Hepatocyte (in vitro differentiated cells): Measurements from ENCODE around the gene ATRAID. TPM values are rescaled to one million over a fixed set of nuclear protein-coding genes. Genes with fewer than 3 reads are reported as not detected.

Experiments
- DNase-seq: peaks from one replicate; pipeline ENCODE4 v3.0.0-alpha.2; 2016; ENCODE audit warnings: low spot score
- H2AFZ ChIP-seq: fragments of 200-600 bp; sonication (generic); 2 replicates; pipeline ENCODE4 v1.6.0; 2016; ENCODE audit warnings: antibody characterized with exemption, mild to moderate bottlenecking
- H3K27ac ChIP-seq: fragments of 200-600 bp; sonication (generic); 2 replicates; pipeline ENCODE4 v1.5.1; 2016; ENCODE audit warnings: mild to moderate bottlenecking
- H3K27me3 ChIP-seq: fragments of 200-600 bp; sonication (generic); 2 replicates; pipeline ENCODE4 v1.6.1; 2016
- H3K36me3 ChIP-seq: fragments of 200-600 bp; sonication (generic); replicated peaks from 2 replicates; pipeline ENCODE4 v1.5.1; 2016; ENCODE audit warnings: low read depth; ENCODE audit not compliant: insufficient read depth
- H3K4me1 ChIP-seq: fragments of 200-600 bp; sonication (generic); 2 replicates; pipeline ENCODE4 v1.5.1; 2016; ENCODE audit warnings: mild to moderate bottlenecking, moderate library complexity; ENCODE audit not compliant: insufficient read depth
- H3K4me2 ChIP-seq: fragments of 200-600 bp; sonication (generic); 2 replicates; pipeline ENCODE4 v1.6.0; 2016
- H3K4me3 ChIP-seq: fragments of 200-600 bp; sonication (generic); 2 replicates; pipeline ENCODE4 v1.5.1; 2016; ENCODE audit warnings: mild to moderate bottlenecking
- H3K79me2 ChIP-seq: fragments of 200-600 bp; sonication (generic); 2 replicates; pipeline ENCODE4 v1.6.0; 2017; ENCODE audit warnings: mild to moderate bottlenecking
- H3K9me2 ChIP-seq: fragments of 200-600 bp; sonication (generic); replicated peaks from 2 replicates; pipeline ENCODE4 v1.6.0; 2017; ENCODE audit warnings: mild to moderate bottlenecking; ENCODE audit not compliant: insufficient read depth
- H3K9me3 ChIP-seq: fragments of 200-600 bp; sonication (generic); 2 replicates; pipeline ENCODE4 v1.5.1; 2016; ENCODE audit warnings: low read depth, mild to moderate bottlenecking
- H4K20me1 ChIP-seq: fragments of 200-600 bp; sonication (generic); 2 replicates; pipeline ENCODE4 v1.6.0; 2016; ENCODE audit warnings: mild to moderate bottlenecking; ENCODE audit not compliant: insufficient read depth, poor library complexity, severe bottlenecking
- CTCF ChIP-seq: fragments of 200-600 bp; sonication (generic); IDR thresholded peaks from 2 replicates; pipeline ENCODE4 v1.5.1; 2016; ENCODE audit warnings: antibody characterized with exemption, mild to moderate bottlenecking; ENCODE audit not compliant: poor library complexity
- EZH2 ChIP-seq: fragments of 200-600 bp; sonication (generic); IDR thresholded peaks from 2 replicates; pipeline ENCODE4 v1.6.1; 2016; ENCODE audit warnings: antibody characterized with exemption, mild to moderate bottlenecking, borderline replicate concordance
- EZH2phosphoT487 ChIP-seq: fragments of 200-600 bp; sonication (generic); IDR thresholded peaks from one replicate; pipeline ENCODE4 v1.6.1; 2018; ENCODE audit warnings: antibody characterized with exemption, mild to moderate bottlenecking, low read depth, moderate library complexity; ENCODE audit not compliant: unreplicated experiment, severe bottlenecking
- WGBS: methylation state at CpG from one replicate; pipeline ENCODE4 v1.1.6; 2016; ENCODE audit warnings: low lambda C conversion rate; ENCODE audit errors: missing lambda C conversion rate; 5-methylcytosine and 5-hydroxymethylcytosine counted together
- polyA plus RNA-seq: library from polyadenylated mRNA; unstranded; fragments of >200 nt; fragmentation: Nextera tagmentation; extraction: Ambion mirVana; gene quantifications from 2 replicates; pipeline ENCODE4 v1.2.1, GENCODE V29; 2016
- total RNA-seq: library from RNA; depleted of rRNA; stranded (reverse); fragments of >200 nt; gene quantifications from 2 replicates; pipeline ENCODE4 v1.2.3, GENCODE V29; 2014

The ATRAID gene
- total and polyA plus RNA-seq, 2 experiments from 2014 or later = 173 to 259 TPM

DNA sequence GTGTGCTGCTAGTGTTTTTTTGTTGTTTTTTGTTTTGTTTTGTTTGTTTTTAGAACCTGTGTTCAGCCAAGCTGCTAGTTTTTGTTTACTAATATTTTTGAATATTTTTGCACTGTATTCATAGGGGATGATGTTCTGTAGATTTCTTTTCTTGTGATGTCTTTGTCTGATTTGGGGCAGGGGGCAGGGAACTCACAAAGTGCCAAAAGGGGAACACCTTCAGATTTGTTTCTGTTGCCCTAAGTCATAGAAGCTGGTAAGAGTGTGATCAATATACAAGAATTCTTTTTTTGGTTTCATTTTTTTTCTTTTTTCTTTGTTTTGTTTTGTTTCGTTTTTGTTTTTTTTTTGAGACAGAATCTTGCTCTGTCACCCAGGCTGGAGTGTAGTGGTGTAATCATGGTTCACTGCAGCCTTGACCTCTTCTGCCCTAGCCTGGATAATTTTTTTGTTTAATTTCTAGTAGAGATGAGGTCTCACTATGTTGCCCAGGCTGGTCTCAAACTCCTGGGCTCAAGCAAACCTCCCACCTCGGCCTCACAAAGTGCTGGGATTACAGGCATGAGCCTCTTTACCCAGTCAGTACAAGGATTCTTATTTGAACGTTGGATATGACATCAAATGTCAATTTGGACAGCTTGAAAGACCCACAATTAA lies 32.4 kb upstream of the ATRAID start:
- Histone ChIP-seq H3K9me3 (no peaks in the 10 kb centered on the region), H3K9me2 (no peaks in the 10 kb centered on the region), H3K4me2 (no peak overlapping the region), H4K20me1 (no peaks in the 10 kb centered on the region), H3K27ac (no peak overlapping the region), H3K36me3 (no peaks in the 10 kb centered on the region), H2AFZ (no peak overlapping the region), H3K4me1 (no peaks in the 10 kb centered on the region), H3K79me2 (no peaks in the 10 kb centered on the region), H3K27me3 (peaks cover 5% of the 10 kb centered on the region), H3K4me3 (no peak overlapping the region)
- 63% methylated on average over 3 of the region's 3 CpGs for WGBS
- DNase-seq = no peak
- TF ChIP-seq CTCF (no peak), EZH2 (no peak), EZH2phosphoT487 (no peak)

- Histone ChIP-seq H3K4me1 (no peaks in the 10 kb centered on the region), H3K4me3 (no peak overlapping the region), H2AFZ (no peak overlapping the region), H3K4me2 (no peak overlapping the region), H3K27ac (no peak overlapping the region), H3K27me3 (peaks cover 5% of the 10 kb centered on the region), H3K36me3 (no peaks in the 10 kb centered on the region), H3K9me3 (no peaks in the 10 kb centered on the region), H4K20me1 (no peaks in the 10 kb centered on the region), H3K9me2 (no peaks in the 10 kb centered on the region), H3K79me2 (no peaks in the 10 kb centered on the region)
- TF ChIP-seq EZH2phosphoT487 (no peak), CTCF (no peak), EZH2 (no peak)
- 66% methylated on average over 4 of the region's 4 CpGs for WGBS
- DNase-seq = no peak
Observed at GRCh38 chr2:27182346-27182745, 29.5 kb upstream of the ATRAID start.

DNA sequence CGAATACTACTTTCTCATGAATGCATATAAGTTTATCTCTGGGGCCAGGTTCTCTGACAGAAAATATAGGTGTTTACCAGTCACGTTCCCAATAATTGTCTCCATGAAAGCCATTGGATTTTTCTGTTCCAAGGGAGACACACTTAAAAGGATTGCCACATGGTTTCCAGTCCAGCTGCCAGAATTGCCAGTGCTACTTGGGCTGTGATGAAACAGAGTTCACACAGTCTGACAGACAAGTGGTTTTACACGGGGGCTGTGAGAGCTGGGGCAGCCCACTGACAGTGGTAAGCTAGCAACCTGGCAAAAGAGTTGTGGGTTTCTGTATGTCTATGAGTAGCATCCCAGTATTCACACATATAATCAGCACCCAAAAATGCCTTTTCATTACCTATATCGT lies 27.7 kb upstream of the ATRAID start:
- Histone ChIP-seq H3K9me2 (no peaks in the 10 kb centered on the region), H3K4me1 (no peaks in the 10 kb centered on the region), H3K27ac (no peak overlapping the region), H3K36me3 (no peaks in the 10 kb centered on the region), H3K79me2 (no peaks in the 10 kb centered on the region), H3K4me2 (no peak overlapping the region), H4K20me1 (no peaks in the 10 kb centered on the region), H2AFZ (no peak overlapping the region), H3K27me3 (peaks cover 2% of the 10 kb centered on the region), H3K9me3 (no peaks in the 10 kb centered on the region), H3K4me3 (no peak overlapping the region)
- no peak for DNase-seq
- WGBS = 70% methylated on average over 4 of the region's 4 CpGs
- TF ChIP-seq CTCF (no peak), EZH2 (no peak), EZH2phosphoT487 (no peak)
